Stimulated activated CD8-positive, alpha-beta memory T cell treated with anti-CD3 and anti-CD28 coated beads, Interleukin-15, amount 100 ng/mL, for 4 hours (primary cell): ENCODE measurements around the gene CIRBP.
A peak's percentile ranks its signal among the peaks of the same experiment; 100 is the strongest.

Source experiments
- DNase-seq, 2 donors: peaks; one replicate each; pipeline ENCODE4 v3.0.0-alpha.2; 2020; ENCODE audit warnings: low read depth in 2 of 2

CIRBP gene

GRCh38 chr19:1255186-1256161 lies 13.7 kb upstream of the CIRBP start:
- DNase-seq = no peak

GRCh38 chr19:1256646-1257474 lies 12.3 kb upstream of the CIRBP start:
- DNase-seq = no peak

GRCh38 chr19:1257475-1258162 lies 11.5 kb upstream of the CIRBP start:
- no peak for DNase-seq

- DNase-seq = no peak
These were observed 11.0 kb upstream of the CIRBP start for GRCh38 chr19:1258163-1258492.

- DNase-seq = no peak
These were observed 10.4 kb upstream of the CIRBP start for GRCh38 chr19:1258707-1259205.

GRCh38 chr19:1259206-1259875 lies 9.8 kb upstream of the CIRBP start:
- no peak for DNase-seq

GRCh38 chr19:1259876-1260748 lies 9.0 kb upstream of the CIRBP start:
- DNase-seq = no peak

- DNase-seq = peak; percentile 93 to 98
These were observed 8.2 kb upstream of the CIRBP start for GRCh38 chr19:1260749-1261537.

GRCh38 chr19:1261538-1261797 lies 7.7 kb upstream of the CIRBP start:
- DNase-seq = no peak

GRCh38 chr19:1261798-1262622 lies 7.1 kb upstream of the CIRBP start:
- no peak for DNase-seq

- no peak for DNase-seq
These were observed 6.5 kb upstream of the CIRBP start for GRCh38 chr19:1262623-1263123.

GRCh38 chr19:1263188-1263587 lies 5.9 kb upstream of the CIRBP start:
- DNase-seq = no peak

- no peak for DNase-seq
These were observed 4.1 kb upstream of the CIRBP start for GRCh38 chr19:1264801-1265614.

- DNase-seq = no peak
These were observed 3.5 kb upstream of the CIRBP start for GRCh38 chr19:1265615-1266128.

- peak; percentile 67 to 78 for DNase-seq
These were observed 2.8 kb upstream of the CIRBP start for GRCh38 chr19:1266129-1266915.

GRCh38 chr19:1266916-1267476 lies 2.1 kb upstream of the CIRBP start:
- no peak for DNase-seq
